GM21786 (cell line): Measurements from ENCODE around the gene TSEN34.
"Not testable (repeated sequence)": the region's sequence is repeated elsewhere in the genome, so short reads cannot be mapped to it uniquely, and the experiment has no call there.

Source experiments
- ATAC-seq: cut with Tn5 transposase; IDR thresholded peaks from one replicate; pipeline ENCODE4 v1.9.1; 2021; ENCODE audit not compliant: unreplicated experiment

The TSEN34 gene

DNA sequence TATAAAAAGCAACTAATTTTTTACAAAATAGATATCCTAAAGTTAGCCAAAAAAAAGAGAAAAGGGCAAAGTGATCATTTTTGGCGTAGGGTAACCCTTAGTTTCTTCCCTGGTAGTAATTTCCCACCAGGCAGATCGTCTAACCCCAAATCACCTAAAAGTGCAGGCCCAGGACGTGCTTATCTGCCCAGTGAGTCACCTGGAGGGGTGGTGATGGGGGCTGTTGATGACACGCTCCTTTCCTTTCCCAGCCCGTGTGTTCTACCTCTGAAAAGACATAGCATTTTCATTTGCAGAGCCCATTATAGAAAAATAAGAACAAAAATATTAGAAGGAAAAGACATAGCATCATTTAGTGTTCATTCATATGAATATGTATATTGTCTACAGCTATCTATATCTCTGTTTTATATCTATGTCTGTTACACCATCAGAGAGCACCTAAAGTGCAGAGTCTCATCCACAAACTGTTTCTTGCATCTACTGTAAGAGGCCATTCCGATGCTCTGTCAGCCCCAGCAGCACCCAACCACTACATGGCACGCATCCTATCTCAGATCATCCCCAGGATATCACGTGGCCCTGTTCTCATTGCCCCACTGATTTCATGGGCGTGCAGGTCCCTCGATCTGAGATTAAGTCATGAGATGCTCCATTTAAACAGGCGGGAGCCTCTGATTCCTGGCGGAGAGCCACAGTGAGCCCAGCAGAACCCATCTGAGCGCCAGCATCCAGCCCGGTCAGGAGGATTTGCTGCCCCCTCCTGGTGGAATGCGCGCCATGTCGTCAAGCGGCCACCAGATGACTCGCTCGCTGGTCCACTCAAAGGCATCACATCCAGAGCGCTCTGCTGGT, 40.2 kb downstream of the TSEN34 start:
- no peak for ATAC-seq

DNA sequence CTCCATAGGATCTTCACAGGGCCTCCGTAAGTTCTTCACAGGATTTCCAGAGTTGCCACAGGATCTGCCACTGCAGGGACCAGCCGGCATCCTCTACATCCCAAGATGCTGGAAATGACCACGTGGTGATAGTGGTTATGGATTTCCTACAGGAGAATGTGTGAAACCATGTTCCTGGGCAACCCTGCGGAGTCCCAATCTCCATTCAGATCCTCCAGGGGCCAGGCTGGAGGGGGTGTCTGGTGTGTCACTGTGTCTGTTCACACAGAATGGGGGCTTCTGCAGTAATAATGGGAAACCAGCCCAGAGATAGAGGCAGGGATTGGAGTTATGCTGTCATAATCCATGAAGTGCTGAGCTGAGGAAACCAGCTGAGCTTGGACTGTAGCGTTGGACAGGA, 42.8 kb downstream of the TSEN34 start:
- ATAC-seq = no peak

- ATAC-seq = not testable (repeated sequence)
Measured at GRCh38 chr19:54239491-54240371, 48.6 kb downstream of the TSEN34 start.

DNA sequence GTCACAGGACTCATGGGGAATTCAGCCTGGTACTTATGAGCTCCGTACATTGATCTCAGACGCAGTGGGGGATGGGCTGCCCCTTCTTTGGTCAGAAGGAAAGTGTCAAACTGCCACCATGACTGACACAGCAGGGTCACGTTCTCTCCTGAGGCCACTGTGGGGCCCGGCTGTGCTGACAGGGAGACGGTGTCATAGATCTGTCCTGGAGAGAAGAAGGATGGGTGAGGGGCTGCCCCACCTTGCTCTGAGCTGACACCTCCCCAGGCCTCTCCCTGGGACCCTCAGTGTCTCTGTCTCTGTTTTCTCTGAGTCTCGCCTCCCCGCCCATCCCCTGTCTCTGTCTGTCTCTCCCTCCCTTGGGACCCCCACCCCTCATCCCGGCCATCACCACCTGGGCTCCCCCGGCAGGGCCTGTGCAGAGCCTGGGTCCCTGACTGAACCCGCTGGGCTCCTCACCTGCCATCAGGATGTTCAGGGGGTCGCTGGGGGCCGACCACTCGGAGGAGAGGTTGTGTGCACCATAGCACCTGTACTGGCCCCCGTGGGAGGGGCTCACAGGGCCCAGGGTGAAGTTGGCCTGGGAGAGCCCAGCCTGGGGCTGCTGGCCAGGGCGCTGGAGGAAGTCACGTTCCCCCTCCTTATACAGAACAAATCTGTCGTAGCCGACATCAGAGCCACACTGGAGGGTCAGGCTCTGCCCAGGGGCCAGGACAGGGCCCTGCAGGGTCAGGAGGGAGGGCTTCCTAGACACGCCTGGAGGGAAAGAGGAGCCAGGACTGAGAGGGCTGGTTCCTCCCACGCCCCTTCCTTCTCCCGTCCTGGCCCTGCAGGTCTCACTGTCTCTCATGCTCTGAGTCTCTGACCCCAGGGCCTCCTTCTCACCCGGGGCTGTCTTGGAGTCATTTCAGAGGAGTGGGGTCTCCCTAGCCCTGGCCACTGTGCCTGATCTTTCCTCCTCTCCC, 49.5 kb downstream of the TSEN34 start:
- ATAC-seq = not testable (repeated sequence)

DNA sequence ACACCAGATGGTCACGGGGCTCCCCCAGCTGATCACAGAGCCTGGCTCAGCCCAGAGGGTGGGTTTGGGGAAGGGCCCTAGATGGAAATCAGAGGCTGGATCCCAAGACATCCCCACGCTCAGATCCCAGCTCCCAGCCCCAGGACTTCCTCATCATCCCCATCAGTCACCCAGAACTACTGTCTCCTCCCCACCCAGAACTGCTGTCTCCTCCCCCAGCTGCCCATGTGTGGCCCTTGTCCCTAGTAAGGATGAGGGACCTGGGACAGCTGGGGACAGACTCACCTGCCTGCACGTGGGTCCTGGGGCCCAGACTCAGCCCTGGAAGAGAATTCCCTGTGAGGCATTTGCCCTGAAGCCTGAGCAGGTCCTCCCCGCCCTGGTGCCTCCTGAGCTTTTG, 51.1 kb downstream of the TSEN34 start:
- not testable (repeated sequence) for ATAC-seq

- not testable (repeated sequence) for ATAC-seq
Measured at GRCh38 chr19:54242646-54243045, 51.5 kb downstream of the TSEN34 start, which contains the start of gene LILRA6. Gene LILRA6 (minus strand): TSS chr19:54242790.

- not testable (repeated sequence) for ATAC-seq
Measured at GRCh38 chr19:54243809-54244208, 52.7 kb downstream of the TSEN34 start.
